ENCODE measurements around the gene MRPL20.
"Not testable (repeated sequence)": the region's sequence is repeated elsewhere in the genome, so short reads cannot be mapped to it uniquely, and the experiment has no call there.

The MRPL20 gene

GRCh38 chr1:1410238-1410637 is 3.1 kb upstream of the MRPL20 start:
- H3K4me1 Mint-ChIP-seq = peaks cover 31% of the 10 kb centered on the region
- not testable (repeated sequence) for H3K27me3 Mint-ChIP-seq, ATAC-seq, H3K9me3 Mint-ChIP-seq, DNase-seq, H3K4me3 Mint-ChIP-seq, H3K27ac Mint-ChIP-seq
- peaks cover 31% of the 10 kb centered on the region for H3K36me3 Mint-ChIP-seq (ENCODE audit: low read depth)

- Mint-ChIP-seq H3K9me3 (no peaks in the 10 kb centered on the region), H3K4me3 (peak overlapping the region; percentile 94), H3K27me3 (no peaks in the 10 kb centered on the region), H3K36me3 (ENCODE audit: low read depth) (peaks cover 50% of the 10 kb centered on the region), H3K27ac (peak overlapping the region; percentile 95), H3K4me1 (peaks cover 45% of the 10 kb centered on the region)
- ATAC-seq (peak; percentile 4), DNase-seq (peak; percentile 32)
These were observed 684 bp upstream of the MRPL20 start for GRCh38 chr1:1407636-1408318.

- Mint-ChIP-seq H3K27ac (peak overlapping the region; percentile 95), H3K9me3 (no peaks in the 10 kb centered on the region), H3K4me3 (peak overlapping the region; percentile 94), H3K27me3 (no peaks in the 10 kb centered on the region), H3K4me1 (peaks cover 57% of the 10 kb centered on the region), H3K36me3 (ENCODE audit: low read depth) (peaks cover 63% of the 10 kb centered on the region)
- peak; percentile 5 for ATAC-seq
- no peak for DNase-seq
These were observed 832 bp downstream of the MRPL20 start for GRCh38 chr1:1406101-1406820.

GRCh38 chr1:1403653-1404052 is 3.4 kb downstream of the MRPL20 start:
- no peaks in the 10 kb centered on the region for H3K27me3 Mint-ChIP-seq
- H3K4me3 Mint-ChIP-seq = peak overlapping the region; percentile 16
- peak overlapping the region; percentile 77 for H3K27ac Mint-ChIP-seq
- ATAC-seq (no peak), DNase-seq (no peak)
- H3K36me3 Mint-ChIP-seq (ENCODE audit: low read depth) = peaks cover 71% of the 10 kb centered on the region
- H3K4me1 Mint-ChIP-seq = peaks cover 60% of the 10 kb centered on the region
- H3K9me3 Mint-ChIP-seq = no peaks in the 10 kb centered on the region

GRCh38 chr1:1402901-1403392 is 4.1 kb downstream of the MRPL20 start:
- Mint-ChIP-seq H3K27ac (peak overlapping the region; percentile 77), H3K36me3 (ENCODE audit: low read depth) (peaks cover 72% of the 10 kb centered on the region), H3K4me1 (peaks cover 59% of the 10 kb centered on the region)
- ATAC-seq, H3K27me3 Mint-ChIP-seq, H3K4me3 Mint-ChIP-seq, DNase-seq, H3K9me3 Mint-ChIP-seq: not testable (repeated sequence)

- H3K4me3 Mint-ChIP-seq = peak overlapping the region; percentile 95
- peak; percentile 60 for DNase-seq
These were observed 4.8 kb downstream of the MRPL20 start for GRCh38 chr1:1402072-1402900.

GRCh38 chr1:1401457-1402010 is 5.6 kb downstream of the MRPL20 start:
- Mint-ChIP-seq H3K4me1 (peaks cover 65% of the 10 kb centered on the region), H3K27me3 (no peaks in the 10 kb centered on the region), H3K27ac (peak overlapping the region; percentile 80), H3K9me3 (no peaks in the 10 kb centered on the region), H3K36me3 (ENCODE audit: low read depth) (peaks cover 74% of the 10 kb centered on the region), H3K4me3 (peak overlapping the region; percentile 95)
- ATAC-seq = no peak
- DNase-seq = no peak

More at GRCh38 chr1:1402072-1402900, 4.8 kb downstream of the MRPL20 start:
- ATAC-seq = no peak
- Mint-ChIP-seq H3K27ac (peak overlapping the region; percentile 80), H3K27me3 (no peaks in the 10 kb centered on the region), H3K36me3 (ENCODE audit: low read depth) (peaks cover 74% of the 10 kb centered on the region), H3K9me3 (no peaks in the 10 kb centered on the region), H3K4me1 (peaks cover 66% of the 10 kb centered on the region)

GRCh38 chr1:1400576-1401456 is 6.3 kb downstream of the MRPL20 start:
- peaks cover 60% of the 10 kb centered on the region for H3K4me1 Mint-ChIP-seq
- ATAC-seq (no peak), DNase-seq (no peak)
- peak overlapping the region; percentile 89 for H3K27ac Mint-ChIP-seq
- H3K27me3 Mint-ChIP-seq = no peaks in the 10 kb centered on the region
- no peaks in the 10 kb centered on the region for H3K9me3 Mint-ChIP-seq
- peak overlapping the region; percentile 95 for H3K4me3 Mint-ChIP-seq
- peaks cover 68% of the 10 kb centered on the region for H3K36me3 Mint-ChIP-seq (ENCODE audit: low read depth)

GRCh38 chr1:1399872-1400575 is 7.1 kb downstream of the MRPL20 start:
- no peaks in the 10 kb centered on the region for H3K9me3 Mint-ChIP-seq
- H3K4me1 Mint-ChIP-seq = peaks cover 58% of the 10 kb centered on the region
- no peaks in the 10 kb centered on the region for H3K27me3 Mint-ChIP-seq
- peaks cover 68% of the 10 kb centered on the region for H3K36me3 Mint-ChIP-seq (ENCODE audit: low read depth)
- peak overlapping the region; percentile 89 for H3K27ac Mint-ChIP-seq
- no peak for ATAC-seq
- peak overlapping the region; percentile 95 for H3K4me3 Mint-ChIP-seq
- DNase-seq = peak; percentile 35

GRCh38 chr1:1399187-1399871 is 7.8 kb downstream of the MRPL20 start, which contains the start of gene CCNL2:
Gene CCNL2 (minus strand): TSS chr1:1399335. CDS start chr1:1399306, 29 bp downstream.
- ATAC-seq (peak; percentile 98), DNase-seq (peak; percentile 100)
- H3K27me3 Mint-ChIP-seq = no peaks in the 10 kb centered on the region
- peaks cover 57% of the 10 kb centered on the region for H3K4me1 Mint-ChIP-seq
- H3K36me3 Mint-ChIP-seq (ENCODE audit: low read depth) = peaks cover 65% of the 10 kb centered on the region
- H3K4me3 Mint-ChIP-seq = peak within 1 kb of the TSS; percentile 95
- H3K9me3 Mint-ChIP-seq = no peaks in the 10 kb centered on the region
- H3K27ac Mint-ChIP-seq = peak within 1 kb of the TSS; percentile 91

- Mint-ChIP-seq H3K27ac (peak overlapping the region; percentile 91), H3K4me1 (peaks cover 59% of the 10 kb centered on the region), H3K4me3 (peak overlapping the region; percentile 95), H3K27me3 (no peaks in the 10 kb centered on the region), H3K9me3 (no peaks in the 10 kb centered on the region), H3K36me3 (ENCODE audit: low read depth) (peaks cover 68% of the 10 kb centered on the region)
- ATAC-seq = no peak
- no peak for DNase-seq
These were observed 8.4 kb downstream of the MRPL20 start for GRCh38 chr1:1398677-1399186.

- Mint-ChIP-seq H3K9me3 (no peaks in the 10 kb centered on the region), H3K36me3 (ENCODE audit: low read depth) (peaks cover 68% of the 10 kb centered on the region), H3K27ac (peak overlapping the region; percentile 91), H3K4me1 (peaks cover 54% of the 10 kb centered on the region), H3K4me3 (peak overlapping the region; percentile 95), H3K27me3 (no peaks in the 10 kb centered on the region)
- DNase-seq (no peak), ATAC-seq (no peak)
These were observed 9.1 kb downstream of the MRPL20 start for GRCh38 chr1:1397839-1398523.
